HepG2 (cell line): ENCODE results near the gene BSG. TPM values are rescaled to one million over a fixed set of nuclear protein-coding genes. Genes with fewer than 3 reads are reported as not detected.

ENCODE experiments used
- ATF1 ChIP-seq: IDR thresholded peaks from 2 replicates; pipeline ENCODE4 v1.6.1; 2016; ENCODE audit warnings: mild to moderate bottlenecking, control low read depth
- FOSL2 ChIP-seq: sonication (generic); formaldehyde crosslinking; IDR thresholded peaks from 2 replicates; pipeline ENCODE4 v1.4.0; 2020; ENCODE audit warnings: missing genetic modification reagents
- FOXM1 ChIP-seq: sonication (generic); formaldehyde crosslinking; IDR thresholded peaks from 2 replicates; pipeline ENCODE4 v1.5.0; 2020; ENCODE audit warnings: missing genetic modification reagents
- MLLT10 ChIP-seq: sonication (generic); formaldehyde crosslinking; IDR thresholded peaks from 2 replicates; pipeline ENCODE4 v1.4.0; 2020; ENCODE audit warnings: missing genetic modification reagents
- REXO4 ChIP-seq: sonication (generic); formaldehyde crosslinking; IDR thresholded peaks from 2 replicates; pipeline ENCODE4 v1.8.0; 2022; ENCODE audit warnings: missing genetic modification reagents, mild to moderate bottlenecking, borderline replicate concordance
- TP53 ChIP-seq: sonication (generic); formaldehyde crosslinking; conservative IDR thresholded peaks from 2 replicates; pipeline ENCODE4 v1.4.0; 2020; ENCODE audit warnings: missing genetic modification reagents
- ZMYM3 ChIP-seq: sonication (generic); formaldehyde crosslinking; IDR thresholded peaks from 2 replicates; pipeline ENCODE4 v1.5.1; 2020; ENCODE audit warnings: mild to moderate bottlenecking, missing genetic modification reagents
- ZNF138 ChIP-seq: sonication (generic); formaldehyde crosslinking; IDR thresholded peaks from 2 replicates; pipeline ENCODE4 v1.5.0; 2020; ENCODE audit warnings: mild to moderate bottlenecking, low read depth, missing genetic modification reagents
- ZNF280B ChIP-seq: sonication (generic); formaldehyde crosslinking; IDR thresholded peaks from 2 replicates; pipeline ENCODE4 v1.5.0; 2020; ENCODE audit warnings: missing genetic modification reagents, mild to moderate bottlenecking, borderline replicate concordance
- ZNF337 ChIP-seq: sonication (generic); formaldehyde crosslinking; IDR thresholded peaks from 2 replicates; pipeline ENCODE4 v1.5.1; 2020; ENCODE audit warnings: missing genetic modification reagents, low read depth, mild to moderate bottlenecking, borderline replicate concordance
- ZNF557 ChIP-seq: sonication (generic); formaldehyde crosslinking; IDR thresholded peaks from 2 replicates; pipeline ENCODE4 v1.4.0; 2020; ENCODE audit warnings: missing genetic modification reagents
- ZNF772 ChIP-seq: sonication (generic); formaldehyde crosslinking; IDR thresholded peaks from 2 replicates; pipeline ENCODE4 v1.5.0; 2020; ENCODE audit warnings: mild to moderate bottlenecking, missing genetic modification reagents
- ZNF773 ChIP-seq: sonication (generic); formaldehyde crosslinking; IDR thresholded peaks from 2 replicates; pipeline ENCODE4 v1.4.0; 2020; ENCODE audit warnings: missing genetic modification reagents, borderline replicate concordance
- polyA plus RNA-seq, 8 experiments: library from polyadenylated mRNA; depleted of rRNA in 3 of 8; stranded (reverse) in 7 of 8; unstranded in 1 of 8; fragments of >200 nt; fragmentation: Illumina TruSeq in 4 of 8; extraction: Trizol in 4 of 8; gene quantifications; 2 replicates each; pipeline versions ENCODE4 v1.2.1 to v1.2.3, GENCODE V29; 2011 to 2016; ENCODE audit warnings: low read depth in 4 of 8, missing spikeins in 1 of 8, mixed read lengths in 1 of 8; ENCODE audit not compliant: insufficient read depth in 1 of 8
- total RNA-seq, 5 experiments: library from RNA; depleted of rRNA; stranded (reverse); fragments of >200 nt; fragmentation: Illumina TruSeq; extraction: Trizol; gene quantifications; 2 replicates each; pipeline ENCODE4 v1.2.3, GENCODE V29; 2016; ENCODE audit warnings: low read depth in 1 of 5
- TF ChIP-seq, protein P1 (sequence below): sonication (generic); formaldehyde crosslinking; IDR thresholded peaks from 2 replicates; pipeline ENCODE4 v1.8.0; 2022; ENCODE audit warnings: mild to moderate bottlenecking, missing genetic modification reagents, moderate library complexity
- TF ChIP-seq, protein P2 (sequence below): sonication (generic); formaldehyde crosslinking; IDR thresholded peaks from 2 replicates; pipeline ENCODE4 v1.4.0; 2020; ENCODE audit warnings: missing genetic modification reagents; ENCODE audit errors: not compliant biosample characterization
- TF ChIP-seq, protein P3 (sequence below): sonication (generic); formaldehyde crosslinking; IDR thresholded peaks from 2 replicates; pipeline ENCODE4 v1.5.0; 2020; ENCODE audit warnings: missing genetic modification reagents
- TF ChIP-seq, protein P4 (sequence below): sonication (generic); formaldehyde crosslinking; IDR thresholded peaks from 2 replicates; pipeline ENCODE4 v1.9.0; 2022; ENCODE audit warnings: missing genetic modification reagents, mild to moderate bottlenecking, borderline replicate concordance
- TF ChIP-seq, protein P5 (sequence below): sonication (generic); formaldehyde crosslinking; IDR thresholded peaks from 2 replicates; pipeline ENCODE4 v1.4.0; 2020; ENCODE audit warnings: missing genetic modification reagents
- TF ChIP-seq, protein P6 (sequence below): sonication (generic); formaldehyde crosslinking; IDR thresholded peaks from 2 replicates; pipeline ENCODE4 v1.4.0; 2020; ENCODE audit warnings: missing genetic modification reagents, low read depth, mild to moderate bottlenecking, borderline replicate concordance

BSG gene
- total and polyA plus RNA-seq, 2 of the 13 experiments (the other 11 are each of a cell fraction or from before 2014, with no cell fraction given) = 309 to 754 TPM

DNA sequence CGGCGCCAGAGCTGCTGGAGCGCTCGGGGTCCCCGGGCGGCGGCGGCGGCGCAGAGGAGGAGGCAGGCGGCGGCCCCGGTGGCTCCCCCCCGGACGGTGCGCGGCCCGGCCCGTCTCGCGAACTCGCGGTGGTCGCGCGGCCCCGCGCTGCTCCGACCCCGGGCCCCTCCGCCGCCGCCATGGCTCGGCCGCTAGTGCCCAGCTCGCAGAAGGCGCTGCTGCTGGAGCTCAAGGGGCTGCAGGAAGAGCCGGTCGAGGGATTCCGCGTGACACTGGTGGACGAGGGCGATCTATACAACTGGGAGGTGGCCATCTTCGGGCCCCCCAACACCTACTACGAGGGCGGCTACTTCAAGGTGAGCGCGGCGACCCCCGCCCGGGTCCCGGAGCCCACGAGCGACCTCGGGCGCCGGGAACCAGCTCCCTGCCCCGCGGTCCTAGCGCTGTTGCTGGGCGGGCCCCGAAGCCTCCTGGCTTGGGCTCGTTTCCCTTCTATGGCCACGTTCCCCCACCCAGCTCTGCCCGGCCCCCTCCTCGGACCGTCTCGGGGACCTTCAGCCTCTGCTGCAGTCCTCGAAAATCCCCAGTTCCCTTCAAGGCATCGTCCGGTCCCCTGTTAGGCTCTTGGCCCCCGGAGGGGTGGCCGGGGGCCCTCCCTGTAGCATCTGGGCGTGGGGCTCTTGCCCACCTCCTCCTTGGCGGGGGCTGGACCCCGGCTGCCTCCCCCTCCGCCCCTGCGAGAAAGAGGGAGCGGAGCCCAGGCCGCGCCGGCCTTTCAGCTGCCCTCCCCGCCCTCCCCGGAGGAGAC is 40.4 kb upstream of the BSG start, which contains the start of gene CDC34 (continued):
- no peak for TF ChIP-seq ZNF280B (CRISPR knock-in tag)
- TF ChIP-seq, protein P1, sequence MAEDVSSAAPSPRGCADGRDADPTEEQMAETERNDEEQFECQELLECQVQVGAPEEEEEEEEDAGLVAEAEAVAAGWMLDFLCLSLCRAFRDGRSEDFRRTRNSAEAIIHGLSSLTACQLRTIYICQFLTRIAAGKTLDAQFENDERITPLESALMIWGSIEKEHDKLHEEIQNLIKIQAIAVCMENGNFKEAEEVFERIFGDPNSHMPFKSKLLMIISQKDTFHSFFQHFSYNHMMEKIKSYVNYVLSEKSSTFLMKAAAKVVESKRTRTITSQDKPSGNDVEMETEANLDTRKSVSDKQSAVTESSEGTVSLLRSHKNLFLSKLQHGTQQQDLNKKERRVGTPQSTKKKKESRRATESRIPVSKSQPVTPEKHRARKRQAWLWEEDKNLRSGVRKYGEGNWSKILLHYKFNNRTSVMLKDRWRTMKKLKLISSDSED (CRISPR knock-in tag) = no peak
- TF ChIP-seq REXO4 (CRISPR knock-in tag) = no peak
- no peak for TF ChIP-seq ZNF772 (CRISPR knock-in tag)
- no peak for TF ChIP-seq FOXM1
- no peak for TF ChIP-seq FOSL2
- TF ChIP-seq, protein P2, sequence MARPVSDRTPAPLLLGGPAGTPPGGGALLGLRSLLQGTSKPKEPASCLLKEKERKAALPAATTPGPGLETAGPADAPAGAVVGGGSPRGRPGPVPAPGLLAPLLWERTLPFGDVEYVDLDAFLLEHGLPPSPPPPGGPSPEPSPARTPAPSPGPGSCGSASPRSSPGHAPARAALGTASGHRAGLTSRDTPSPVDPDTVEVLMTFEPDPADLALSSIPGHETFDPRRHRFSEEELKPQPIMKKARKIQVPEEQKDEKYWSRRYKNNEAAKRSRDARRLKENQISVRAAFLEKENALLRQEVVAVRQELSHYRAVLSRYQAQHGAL (CRISPR knock-in tag) = no peak
- TF ChIP-seq, protein P3, sequence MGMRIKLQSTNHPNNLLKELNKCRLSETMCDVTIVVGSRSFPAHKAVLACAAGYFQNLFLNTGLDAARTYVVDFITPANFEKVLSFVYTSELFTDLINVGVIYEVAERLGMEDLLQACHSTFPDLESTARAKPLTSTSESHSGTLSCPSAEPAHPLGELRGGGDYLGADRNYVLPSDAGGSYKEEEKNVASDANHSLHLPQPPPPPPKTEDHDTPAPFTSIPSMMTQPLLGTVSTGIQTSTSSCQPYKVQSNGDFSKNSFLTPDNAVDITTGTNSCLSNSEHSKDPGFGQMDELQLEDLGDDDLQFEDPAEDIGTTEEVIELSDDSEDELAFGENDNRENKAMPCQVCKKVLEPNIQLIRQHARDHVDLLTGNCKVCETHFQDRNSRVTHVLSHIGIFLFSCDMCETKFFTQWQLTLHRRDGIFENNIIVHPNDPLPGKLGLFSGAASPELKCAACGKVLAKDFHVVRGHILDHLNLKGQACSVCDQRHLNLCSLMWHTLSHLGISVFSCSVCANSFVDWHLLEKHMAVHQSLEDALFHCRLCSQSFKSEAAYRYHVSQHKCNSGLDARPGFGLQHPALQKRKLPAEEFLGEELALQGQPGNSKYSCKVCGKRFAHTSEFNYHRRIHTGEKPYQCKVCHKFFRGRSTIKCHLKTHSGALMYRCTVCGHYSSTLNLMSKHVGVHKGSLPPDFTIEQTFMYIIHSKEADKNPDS (CRISPR knock-in tag) = no peak
- TF ChIP-seq ZNF773 = no peak
- no peak for TF ChIP-seq ZNF557 (CRISPR knock-in tag)
- TF ChIP-seq, protein P4, sequence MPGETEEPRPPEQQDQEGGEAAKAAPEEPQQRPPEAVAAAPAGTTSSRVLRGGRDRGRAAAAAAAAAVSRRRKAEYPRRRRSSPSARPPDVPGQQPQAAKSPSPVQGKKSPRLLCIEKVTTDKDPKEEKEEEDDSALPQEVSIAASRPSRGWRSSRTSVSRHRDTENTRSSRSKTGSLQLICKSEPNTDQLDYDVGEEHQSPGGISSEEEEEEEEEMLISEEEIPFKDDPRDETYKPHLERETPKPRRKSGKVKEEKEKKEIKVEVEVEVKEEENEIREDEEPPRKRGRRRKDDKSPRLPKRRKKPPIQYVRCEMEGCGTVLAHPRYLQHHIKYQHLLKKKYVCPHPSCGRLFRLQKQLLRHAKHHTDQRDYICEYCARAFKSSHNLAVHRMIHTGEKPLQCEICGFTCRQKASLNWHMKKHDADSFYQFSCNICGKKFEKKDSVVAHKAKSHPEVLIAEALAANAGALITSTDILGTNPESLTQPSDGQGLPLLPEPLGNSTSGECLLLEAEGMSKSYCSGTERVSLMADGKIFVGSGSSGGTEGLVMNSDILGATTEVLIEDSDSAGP = no peak
- TF ChIP-seq, protein P5, sequence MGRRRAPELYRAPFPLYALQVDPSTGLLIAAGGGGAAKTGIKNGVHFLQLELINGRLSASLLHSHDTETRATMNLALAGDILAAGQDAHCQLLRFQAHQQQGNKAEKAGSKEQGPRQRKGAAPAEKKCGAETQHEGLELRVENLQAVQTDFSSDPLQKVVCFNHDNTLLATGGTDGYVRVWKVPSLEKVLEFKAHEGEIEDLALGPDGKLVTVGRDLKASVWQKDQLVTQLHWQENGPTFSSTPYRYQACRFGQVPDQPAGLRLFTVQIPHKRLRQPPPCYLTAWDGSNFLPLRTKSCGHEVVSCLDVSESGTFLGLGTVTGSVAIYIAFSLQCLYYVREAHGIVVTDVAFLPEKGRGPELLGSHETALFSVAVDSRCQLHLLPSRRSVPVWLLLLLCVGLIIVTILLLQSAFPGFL (CRISPR knock-in tag) = no peak
- TF ChIP-seq ZNF337 = no peak
- TF ChIP-seq ZMYM3 (CRISPR knock-in tag) = no peak
- no peak for TF ChIP-seq TP53
- TF ChIP-seq MLLT10 = no peak
- TF ChIP-seq, protein P6, sequence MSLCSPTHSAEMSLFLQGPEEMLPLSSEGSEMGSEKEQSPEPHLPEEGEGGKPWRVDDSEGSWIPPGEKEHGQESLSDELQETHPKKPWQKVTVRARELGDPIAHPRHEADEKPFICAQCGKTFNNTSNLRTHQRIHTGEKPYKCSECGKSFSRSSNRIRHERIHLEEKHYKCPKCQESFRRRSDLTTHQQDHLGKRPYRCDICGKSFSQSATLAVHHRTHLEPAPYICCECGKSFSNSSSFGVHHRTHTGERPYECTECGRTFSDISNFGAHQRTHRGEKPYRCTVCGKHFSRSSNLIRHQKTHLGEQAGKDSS (CRISPR knock-in tag) = no peak
- TF ChIP-seq ZNF138 (CRISPR knock-in tag) = no peak
- no peak for TF ChIP-seq ATF1 (CRISPR knock-in tag)
